MM.1S (cell line): ENCODE results near the gene CCDC200.

Experiments
- DNase-seq: peaks from one replicate; pipeline ENCODE4 v3.0.0-alpha.2; 2015
- H2AFZ ChIP-seq: fragments of 300-600 bp; sonication (generic); 2 replicates; pipeline ENCODE4 v1.6.0; 2016; ENCODE audit warnings: antibody characterized with exemption, low read length
- H3F3A ChIP-seq: fragments of 300-600 bp; sonication (generic); 2 replicates; pipeline ENCODE4 v1.6.1; 2016; ENCODE audit warnings: mild to moderate bottlenecking, antibody characterized with exemption, low read length, moderate library complexity, mixed read lengths; ENCODE audit not compliant: insufficient read depth
- H3K27ac ChIP-seq: fragments of 300-600 bp; sonication (generic); 2 replicates; pipeline ENCODE4 v1.5.1; 2016; ENCODE audit warnings: mild to moderate bottlenecking, low read length
- H3K27me3 ChIP-seq: fragments of 300-600 bp; sonication (generic); replicated peaks from 2 replicates; pipeline ENCODE4 v1.6.0; 2016; ENCODE audit warnings: low read length; ENCODE audit not compliant: insufficient read depth
- H3K36me3 ChIP-seq: fragments of 300-600 bp; sonication (generic); replicated peaks from 2 replicates; pipeline ENCODE4 v1.6.1; 2016; ENCODE audit warnings: mild to moderate bottlenecking, low read length, mixed read lengths; ENCODE audit not compliant: insufficient read depth
- H3K4me1 ChIP-seq: fragments of 300-600 bp; sonication (generic); 2 replicates; pipeline ENCODE4 v1.6.1; 2016; ENCODE audit warnings: low read length, mixed read lengths
- H3K4me2 ChIP-seq: fragments of 300-600 bp; sonication (generic); 2 replicates; pipeline ENCODE4 v1.6.0; 2016; ENCODE audit warnings: low read depth, low read length
- H3K4me3 ChIP-seq: fragments of 300-600 bp; sonication (generic); 2 replicates; pipeline ENCODE4 v1.5.1; 2016; ENCODE audit warnings: low read length, mixed read lengths
- H3K79me2 ChIP-seq: fragments of 300-600 bp; sonication (generic); 2 replicates; pipeline ENCODE4 v1.6.1; 2016; ENCODE audit warnings: mixed run types, low read length, mixed read lengths
- H3K9ac ChIP-seq: fragments of 300-600 bp; sonication (generic); 2 replicates; pipeline ENCODE4 v1.6.1; 2016; ENCODE audit warnings: low read length, mixed read lengths
- H3K9me2 ChIP-seq: fragments of 300-600 bp; sonication (generic); replicated peaks from 2 replicates; pipeline ENCODE4 v1.6.1; 2016; ENCODE audit warnings: mild to moderate bottlenecking, low read length, mixed read lengths; ENCODE audit not compliant: insufficient read depth
- H3K9me3 ChIP-seq: fragments of 300-600 bp; sonication (generic); replicated peaks from 2 replicates; pipeline ENCODE4 v1.6.1; 2016; ENCODE audit warnings: mild to moderate bottlenecking, low read length, mixed read lengths; ENCODE audit not compliant: insufficient read depth
- H4K20me1 ChIP-seq: fragments of 300-600 bp; sonication (generic); 2 replicates; pipeline ENCODE4 v1.6.1; 2016; ENCODE audit warnings: mild to moderate bottlenecking, low read length, moderate library complexity, mixed read lengths; ENCODE audit not compliant: insufficient read depth
- CTCF ChIP-seq: fragments of 300-600 bp; sonication (generic); IDR thresholded peaks from 2 replicates; pipeline ENCODE4 v1.5.1; 2016; ENCODE audit warnings: antibody characterized with exemption, low read length, mixed read lengths
- EZH2 ChIP-seq: fragments of 300-600 bp; sonication (generic); optimal IDR thresholded peaks from 2 replicates; pipeline ENCODE3; 2017; ENCODE audit warnings: low read depth, mild to moderate bottlenecking, antibody characterized with exemption, low read length, mixed read lengths
- EZH2phosphoT487 ChIP-seq: fragments of 300-600 bp; sonication (generic); IDR thresholded peaks from 2 replicates; pipeline ENCODE4 v1.6.1; 2018; ENCODE audit warnings: antibody characterized with exemption, low read length

CCDC200 gene

GRCh38 chr17:43212641-43213490, 15.6 kb downstream of the CCDC200 start:
- Histone ChIP-seq H4K20me1 (no peaks in the 10 kb centered on the region), H3F3A (peaks cover 7% of the 10 kb centered on the region; the same call in 1 of the 2 replicates), H3K4me2 (peak overlapping the region; percentile 73), H3K9ac (no peak overlapping the region; the same call in 1 of the 2 replicates), H3K27me3 (no peaks in the 10 kb centered on the region), H3K4me1 (peaks cover 10% of the 10 kb centered on the region), H3K27ac (no peak overlapping the region), H3K9me2 (no peaks in the 10 kb centered on the region), H3K4me3 (0 out of 2 replicates have a peak overlapping the region, but pooled peaks have one; percentile 76), H2AFZ (peak overlapping the region; percentile 84; the same call in 1 of the 2 replicates), H3K9me3 (no peaks in the 10 kb centered on the region), H3K36me3 (no peaks in the 10 kb centered on the region), H3K79me2 (no peaks in the 10 kb centered on the region)
- DNase-seq = no peak
- no peak for TF ChIP-seq EZH2phosphoT487
- TF ChIP-seq EZH2 = no peak
- no peak for TF ChIP-seq CTCF

GRCh38 chr17:43211480-43212402, 16.7 kb downstream of the CCDC200 start, which contains the start of gene TMEM106A:
Gene TMEM106A (plus strand): TSS chr17:43211875. CDS start chr17:43213042, 1,167 bp downstream.
- DNase-seq = peak; percentile 55
- no peaks in the 10 kb centered on the region for H3K79me2 ChIP-seq
- peaks cover 7% of the 10 kb centered on the region; the same call in 1 of the 2 replicates for H3F3A ChIP-seq
- peak within 1 kb of the TSS; percentile 10; the same call in 1 of the 2 replicates for H3K27ac ChIP-seq
- no peaks in the 10 kb centered on the region for H3K9me3 ChIP-seq
- H4K20me1 ChIP-seq = no peaks in the 10 kb centered on the region
- peaks cover 10% of the 10 kb centered on the region for H3K4me1 ChIP-seq
- no peaks in the 10 kb centered on the region for H3K36me3 ChIP-seq
- H3K27me3 ChIP-seq = no peaks in the 10 kb centered on the region
- no peaks in the 10 kb centered on the region for H3K9me2 ChIP-seq
- peak within 1 kb of the TSS; percentile 84 for H2AFZ ChIP-seq
- H3K4me3 ChIP-seq = peak within 1 kb of the TSS; percentile 76
- H3K4me2 ChIP-seq = peak within 1 kb of the TSS; percentile 90
- peak within 1 kb of the TSS; percentile 55 for H3K9ac ChIP-seq
- TF ChIP-seq EZH2 = no peak
- TF ChIP-seq CTCF = peak; percentile 45

- no peaks in the 10 kb centered on the region for H3K27me3 ChIP-seq
- no peaks in the 10 kb centered on the region for H3K79me2 ChIP-seq
- H3F3A ChIP-seq = peaks cover 7% of the 10 kb centered on the region; the same call in 1 of the 2 replicates
- H3K9me2 ChIP-seq = no peaks in the 10 kb centered on the region
- H3K36me3 ChIP-seq = no peaks in the 10 kb centered on the region
- peak overlapping the region; percentile 76 for H3K4me3 ChIP-seq
- H2AFZ ChIP-seq = peak overlapping the region; percentile 83
- H3K9me3 ChIP-seq = no peaks in the 10 kb centered on the region
- peak overlapping the region; percentile 10; the same call in 1 of the 2 replicates for H3K27ac ChIP-seq
- H3K4me1 ChIP-seq = peaks cover 10% of the 10 kb centered on the region
- peak overlapping the region; percentile 48; the same call in 1 of the 2 replicates for H3K9ac ChIP-seq
- H3K4me2 ChIP-seq = peak overlapping the region; percentile 90
- H4K20me1 ChIP-seq = no peaks in the 10 kb centered on the region
- TF ChIP-seq EZH2 (no peak), EZH2phosphoT487 (no peak), CTCF (no peak)
- DNase-seq = no peak
Measured at GRCh38 chr17:43211123-43211479, 17.3 kb downstream of the CCDC200 start.
